HepG2 (cell line): Measurements from ENCODE around the gene AS3MT. TPM values are rescaled to one million over a fixed set of nuclear protein-coding genes. Genes with fewer than 3 reads are reported as not detected.

Experiments
- ESRRA ChIP-seq: sonication (generic); formaldehyde crosslinking; IDR thresholded peaks from 2 replicates; pipeline ENCODE4 v1.5.1; 2020; ENCODE audit warnings: mild to moderate bottlenecking, low read depth, missing genetic modification reagents
- HMGA1 ChIP-seq: sonication (generic); formaldehyde crosslinking; conservative IDR thresholded peaks from 2 replicates; pipeline ENCODE4 v1.4.0; 2020; ENCODE audit warnings: missing genetic modification reagents
- HNRNPH1 ChIP-seq: fragments of 200-400 bp; formaldehyde crosslinking; optimal IDR thresholded peaks from 2 replicates; pipeline ENCODE3; 2017; ENCODE audit warnings: mild to moderate bottlenecking, low read depth, low read length
- KLF6 ChIP-seq: IDR thresholded peaks from 2 replicates; pipeline ENCODE4 v1.8.0; 2016; ENCODE audit warnings: missing biosample characterization, missing genetic modification reagents
- KMT2B ChIP-seq: IDR thresholded peaks from 2 replicates; pipeline ENCODE4 v1.6.1; 2016; ENCODE audit warnings: missing genetic modification reagents, missing compliant biosample characterization
- NCOA1 ChIP-seq: sonication (generic); formaldehyde crosslinking; IDR thresholded peaks from 2 replicates; pipeline ENCODE4 v1.9.0; 2021; ENCODE audit warnings: missing genetic modification reagents
- PAWR ChIP-seq: sonication (generic); formaldehyde crosslinking; IDR thresholded peaks from 2 replicates; pipeline ENCODE4 v1.4.0; 2020; ENCODE audit warnings: missing genetic modification reagents, mild to moderate bottlenecking, borderline replicate concordance
- TBL1XR1 ChIP-seq: fragments of 150-350 bp; IDR thresholded peaks from 2 replicates; pipeline ENCODE4 v1.6.1; 2014; ENCODE audit warnings: borderline replicate concordance, low read length; ENCODE audit not compliant: partially characterized antibody
- ZBTB8A ChIP-seq: sonication (generic); formaldehyde crosslinking; IDR thresholded peaks from 2 replicates; pipeline ENCODE4 v1.4.0; 2020; ENCODE audit warnings: mild to moderate bottlenecking, low read depth, missing genetic modification reagents, borderline replicate concordance
- ZNF180 ChIP-seq: sonication (generic); formaldehyde crosslinking; IDR thresholded peaks from 2 replicates; pipeline ENCODE4 v1.4.0; 2020; ENCODE audit warnings: low read depth, missing genetic modification reagents, borderline replicate concordance
- ZNF329 ChIP-seq: sonication (generic); formaldehyde crosslinking; IDR thresholded peaks from 2 replicates; pipeline ENCODE4 v1.9.0; 2021; ENCODE audit warnings: low read depth, mild to moderate bottlenecking, missing genetic modification reagents
- ZNF550 ChIP-seq: sonication (generic); formaldehyde crosslinking; IDR thresholded peaks from 2 replicates; pipeline ENCODE4 v1.4.0; 2020; ENCODE audit warnings: mild to moderate bottlenecking, missing genetic modification reagents, borderline replicate concordance
- ZNF556 ChIP-seq: sonication (generic); formaldehyde crosslinking; IDR thresholded peaks from 2 replicates; pipeline ENCODE4 v1.4.0; 2020; ENCODE audit warnings: mild to moderate bottlenecking, missing genetic modification reagents, borderline replicate concordance
- ZNF614 ChIP-seq: IDR thresholded peaks from 2 replicates; pipeline ENCODE4 v1.6.1; 2018; ENCODE audit warnings: missing biosample characterization, missing genetic modification reagents, inconsistent platforms, borderline replicate concordance
- ZNF629 ChIP-seq: sonication (generic); formaldehyde crosslinking; conservative IDR thresholded peaks from 2 replicates; pipeline ENCODE4 v1.5.0; 2020; ENCODE audit warnings: missing genetic modification reagents
- ZSCAN22 ChIP-seq: sonication (generic); formaldehyde crosslinking; IDR thresholded peaks from 2 replicates; pipeline ENCODE4 v1.4.0; 2020; ENCODE audit warnings: mild to moderate bottlenecking, missing genetic modification reagents
- polyA plus RNA-seq, 8 experiments: library from polyadenylated mRNA; depleted of rRNA in 3 of 8; stranded (reverse) in 7 of 8; unstranded in 1 of 8; fragments of >200 nt; fragmentation: Illumina TruSeq in 4 of 8; extraction: Trizol in 4 of 8; gene quantifications; 2 replicates each; pipeline versions ENCODE4 v1.2.1 to v1.2.3, GENCODE V29; 2011 to 2016; ENCODE audit warnings: low read depth in 4 of 8, missing spikeins in 1 of 8, mixed read lengths in 1 of 8; ENCODE audit not compliant: insufficient read depth in 1 of 8
- total RNA-seq, 5 experiments: library from RNA; depleted of rRNA; stranded (reverse); fragments of >200 nt; fragmentation: Illumina TruSeq; extraction: Trizol; gene quantifications; 2 replicates each; pipeline ENCODE4 v1.2.3, GENCODE V29; 2016; ENCODE audit warnings: low read depth in 1 of 5
- TF ChIP-seq, protein P1 (sequence below): sonication (generic); formaldehyde crosslinking; IDR thresholded peaks from 2 replicates; pipeline ENCODE4 v1.9.0; 2021; ENCODE audit warnings: missing genetic modification reagents, borderline replicate concordance
- TF ChIP-seq, protein P2 (sequence below): conservative IDR thresholded peaks from 2 replicates; pipeline ENCODE4 v1.6.1; 2018; ENCODE audit warnings: missing genetic modification reagents
- TF ChIP-seq, protein P3 (sequence below), 2 experiments: sonication (generic) in 1 of 2; formaldehyde crosslinking in 1 of 2; IDR thresholded peaks; 2 replicates each; pipeline versions ENCODE4 v1.4.0 to v1.6.1; 2018 to 2020; ENCODE audit warnings: missing genetic modification reagents in 2 of 2, borderline replicate concordance in 1 of 2, low read depth in 1 of 2, mild to moderate bottlenecking in 1 of 2, missing biosample characterization in 1 of 2
- TF ChIP-seq, protein P4 (sequence below): sonication (generic); formaldehyde crosslinking; IDR thresholded peaks from 2 replicates; pipeline ENCODE4 v1.8.0; 2022; ENCODE audit warnings: mild to moderate bottlenecking, missing genetic modification reagents; ENCODE audit not compliant: insufficient replicate concordance
- TF ChIP-seq, protein P5 (sequence below): sonication (generic); formaldehyde crosslinking; conservative IDR thresholded peaks from 2 replicates; pipeline ENCODE4 v1.4.0; 2020; ENCODE audit warnings: missing genetic modification reagents

Gene AS3MT
- total and polyA plus RNA-seq, 2 of the 13 experiments (the other 11 are each of a cell fraction or from before 2014, with no cell fraction given), result 8.7 to 17.4 TPM

DNA sequence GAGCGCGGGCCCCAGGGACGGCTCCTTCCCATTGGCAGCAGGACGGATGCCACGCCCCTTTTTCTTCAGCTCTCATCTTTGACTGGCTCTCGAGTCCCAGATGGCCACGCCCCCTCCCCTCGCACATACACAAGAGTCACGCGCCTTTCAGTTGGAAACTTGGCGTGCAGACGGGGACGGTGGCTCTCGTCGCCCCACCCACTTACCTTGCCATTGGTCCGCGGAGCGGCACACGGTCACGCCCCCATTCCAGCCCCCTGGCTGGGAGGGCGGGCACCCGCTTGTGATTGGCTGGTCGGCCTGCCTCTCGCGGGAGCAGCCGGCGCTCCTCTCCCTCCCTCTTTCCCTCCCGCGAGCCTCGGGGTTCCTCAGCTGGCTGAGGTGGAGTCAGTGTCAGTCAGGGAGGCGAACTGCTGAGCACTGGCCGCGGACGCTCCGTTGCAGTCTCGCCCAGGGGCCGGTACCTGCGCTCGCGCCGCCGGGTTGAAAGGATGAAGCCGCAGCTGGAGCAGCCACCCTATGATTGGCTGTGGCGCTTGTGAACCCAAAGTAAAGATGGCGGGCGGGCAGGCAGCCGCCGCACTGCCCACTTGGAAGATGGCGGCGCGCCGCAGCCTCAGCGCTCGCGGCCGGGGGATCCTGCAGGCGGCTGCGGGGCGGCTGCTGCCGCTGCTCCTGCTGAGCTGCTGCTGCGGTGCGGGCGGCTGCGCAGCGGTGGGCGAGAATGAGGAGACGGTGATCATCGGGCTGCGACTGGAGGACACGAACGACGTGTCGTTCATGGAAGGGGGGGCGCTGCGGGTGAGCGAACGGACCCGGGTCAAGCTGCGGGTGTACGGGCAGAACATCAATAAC, 48.9 kb downstream of the AS3MT start, which contains the start of gene CNNM2 (continued):
- TF ChIP-seq PAWR (CRISPR knock-in tag), result no peak
- TF ChIP-seq ZNF614, result no peak; the same call in 1 of the 2 replicates
- TF ChIP-seq TBL1XR1, result no peak
- no peak for TF ChIP-seq NCOA1
- TF ChIP-seq ZBTB8A (CRISPR knock-in tag), result no peak
- no peak for TF ChIP-seq HNRNPH1
- TF ChIP-seq ZNF629 (CRISPR knock-in tag), result no peak
- peak; percentile 59; the same call in 1 of the 2 replicates for TF ChIP-seq ZNF550
- TF ChIP-seq ZNF329 (CRISPR knock-in tag), result no peak
- no peak for TF ChIP-seq ZNF180 (CRISPR knock-in tag)
- TF ChIP-seq ZNF556 (CRISPR knock-in tag), result peak; percentile 77; the same call in 1 of the 2 replicates
- TF ChIP-seq KLF6 (CRISPR knock-in tag), result peak; percentile 27; the same call in 1 of the 2 replicates
- no peak for TF ChIP-seq HMGA1 (CRISPR knock-in tag)
- TF ChIP-seq, protein P1, sequence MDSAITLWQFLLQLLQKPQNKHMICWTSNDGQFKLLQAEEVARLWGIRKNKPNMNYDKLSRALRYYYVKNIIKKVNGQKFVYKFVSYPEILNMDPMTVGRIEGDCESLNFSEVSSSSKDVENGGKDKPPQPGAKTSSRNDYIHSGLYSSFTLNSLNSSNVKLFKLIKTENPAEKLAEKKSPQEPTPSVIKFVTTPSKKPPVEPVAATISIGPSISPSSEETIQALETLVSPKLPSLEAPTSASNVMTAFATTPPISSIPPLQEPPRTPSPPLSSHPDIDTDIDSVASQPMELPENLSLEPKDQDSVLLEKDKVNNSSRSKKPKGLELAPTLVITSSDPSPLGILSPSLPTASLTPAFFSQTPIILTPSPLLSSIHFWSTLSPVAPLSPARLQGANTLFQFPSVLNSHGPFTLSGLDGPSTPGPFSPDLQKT, result no peak
- TF ChIP-seq, protein P2, sequence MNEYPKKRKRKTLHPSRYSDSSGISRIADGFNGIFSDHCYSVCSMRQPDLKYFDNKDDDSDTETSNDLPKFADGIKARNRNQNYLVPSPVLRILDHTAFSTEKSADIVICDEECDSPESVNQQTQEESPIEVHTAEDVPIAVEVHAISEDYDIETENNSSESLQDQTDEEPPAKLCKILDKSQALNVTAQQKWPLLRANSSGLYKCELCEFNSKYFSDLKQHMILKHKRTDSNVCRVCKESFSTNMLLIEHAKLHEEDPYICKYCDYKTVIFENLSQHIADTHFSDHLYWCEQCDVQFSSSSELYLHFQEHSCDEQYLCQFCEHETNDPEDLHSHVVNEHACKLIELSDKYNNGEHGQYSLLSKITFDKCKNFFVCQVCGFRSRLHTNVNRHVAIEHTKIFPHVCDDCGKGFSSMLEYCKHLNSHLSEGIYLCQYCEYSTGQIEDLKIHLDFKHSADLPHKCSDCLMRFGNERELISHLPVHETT (CRISPR knock-in tag), result 0 out of 2 replicates have a peak, but pooled peaks have one; percentile 15
- TF ChIP-seq ESRRA (CRISPR knock-in tag), result no peak; the same call in 1 of the 2 replicates
- no peak for TF ChIP-seq ZSCAN22
- no peak for TF ChIP-seq KMT2B (CRISPR knock-in tag)
- TF ChIP-seq, protein P3, sequence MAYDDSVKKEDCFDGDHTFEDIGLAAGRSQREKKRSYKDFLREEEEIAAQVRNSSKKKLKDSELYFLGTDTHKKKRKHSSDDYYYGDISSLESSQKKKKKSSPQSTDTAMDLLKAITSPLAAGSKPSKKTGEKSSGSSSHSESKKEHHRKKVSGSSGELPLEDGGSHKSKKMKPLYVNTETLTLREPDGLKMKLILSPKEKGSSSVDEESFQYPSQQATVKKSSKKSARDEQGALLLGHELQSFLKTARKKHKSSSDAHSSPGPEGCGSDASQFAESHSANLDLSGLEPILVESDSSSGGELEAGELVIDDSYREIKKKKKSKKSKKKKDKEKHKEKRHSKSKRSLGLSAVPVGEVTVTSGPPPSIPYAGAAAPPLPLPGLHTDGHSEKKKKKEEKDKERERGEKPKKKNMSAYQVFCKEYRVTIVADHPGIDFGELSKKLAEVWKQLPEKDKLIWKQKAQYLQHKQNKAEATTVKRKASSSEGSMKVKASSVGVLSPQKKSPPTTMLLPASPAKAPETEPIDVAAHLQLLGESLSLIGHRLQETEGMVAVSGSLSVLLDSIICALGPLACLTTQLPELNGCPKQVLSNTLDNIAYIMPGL (CRISPR knock-in tag; IDR thresholded peaks at IDR 0.05; ENCODE audit: borderline replicate concordance in 1 of 2, low read depth in 1 of 2), result peak; percentile 37 to 49; a peak in 2 of 4 replicates
- TF ChIP-seq, protein P4, sequence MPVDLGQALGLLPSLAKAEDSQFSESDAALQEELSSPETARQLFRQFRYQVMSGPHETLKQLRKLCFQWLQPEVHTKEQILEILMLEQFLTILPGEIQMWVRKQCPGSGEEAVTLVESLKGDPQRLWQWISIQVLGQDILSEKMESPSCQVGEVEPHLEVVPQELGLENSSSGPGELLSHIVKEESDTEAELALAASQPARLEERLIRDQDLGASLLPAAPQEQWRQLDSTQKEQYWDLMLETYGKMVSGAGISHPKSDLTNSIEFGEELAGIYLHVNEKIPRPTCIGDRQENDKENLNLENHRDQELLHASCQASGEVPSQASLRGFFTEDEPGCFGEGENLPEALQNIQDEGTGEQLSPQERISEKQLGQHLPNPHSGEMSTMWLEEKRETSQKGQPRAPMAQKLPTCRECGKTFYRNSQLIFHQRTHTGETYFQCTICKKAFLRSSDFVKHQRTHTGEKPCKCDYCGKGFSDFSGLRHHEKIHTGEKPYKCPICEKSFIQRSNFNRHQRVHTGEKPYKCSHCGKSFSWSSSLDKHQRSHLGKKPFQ, result peak; percentile 15
- TF ChIP-seq, protein P5, sequence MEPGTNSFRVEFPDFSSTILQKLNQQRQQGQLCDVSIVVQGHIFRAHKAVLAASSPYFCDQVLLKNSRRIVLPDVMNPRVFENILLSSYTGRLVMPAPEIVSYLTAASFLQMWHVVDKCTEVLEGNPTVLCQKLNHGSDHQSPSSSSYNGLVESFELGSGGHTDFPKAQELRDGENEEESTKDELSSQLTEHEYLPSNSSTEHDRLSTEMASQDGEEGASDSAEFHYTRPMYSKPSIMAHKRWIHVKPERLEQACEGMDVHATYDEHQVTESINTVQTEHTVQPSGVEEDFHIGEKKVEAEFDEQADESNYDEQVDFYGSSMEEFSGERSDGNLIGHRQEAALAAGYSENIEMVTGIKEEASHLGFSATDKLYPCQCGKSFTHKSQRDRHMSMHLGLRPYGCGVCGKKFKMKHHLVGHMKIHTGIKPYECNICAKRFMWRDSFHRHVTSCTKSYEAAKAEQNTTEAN (CRISPR knock-in tag), result peak; percentile 52; the same call in 1 of the 2 replicates
